ENCODE results near the gene MBD3L4.
"Not testable (repeated sequence)": the region's sequence is repeated elsewhere in the genome, so short reads cannot be mapped to it uniquely, and the experiment has no call there.

MBD3L4 gene

GRCh38 chr19:7051421-7051820, 11.4 kb upstream of the MBD3L4 start:
- in situ Hi-C loops (cut with MboI; ENCODE audit: low sequenced_read_pairs) = not testable (repeated sequence)

- in situ Hi-C loops (cut with MboI; ENCODE audit: low sequenced_read_pairs) = not testable (repeated sequence)
Observed at GRCh38 chr19:7049021-7049420, 9.0 kb upstream of the MBD3L4 start, which contains the start of gene MBD3L2. MBD3L2 (plus strand) TSS chr19:7049321; CDS start chr19:7049374, 53 bp downstream.

GRCh38 chr19:7041563-7041962, 1.6 kb upstream of the MBD3L4 start:
- in situ Hi-C loops (cut with MboI; ENCODE audit: low sequenced_read_pairs) = not testable (repeated sequence)

GRCh38 chr19:7030278-7030677, 9.7 kb downstream of the MBD3L4 start, which contains the start of gene MBD3L5:
MBD3L5 (plus strand) TSS chr19:7030578; CDS start chr19:7030612, 34 bp downstream.
- in situ Hi-C loops (cut with MboI; ENCODE audit: low sequenced_read_pairs) = not testable (repeated sequence)

- in situ Hi-C loops (cut with MboI; ENCODE audit: low sequenced_read_pairs) = not testable (repeated sequence)
Observed at GRCh38 chr19:7028790-7029189, 11.2 kb downstream of the MBD3L4 start.

GRCh38 chr19:7021331-7021730, 18.6 kb downstream of the MBD3L4 start, which contains the start of gene MBD3L2B:
MBD3L2B (minus strand) TSS chr19:7021431; CDS start chr19:7021397, 34 bp downstream.
- in situ Hi-C loops (cut with MboI; ENCODE audit: low sequenced_read_pairs) = not testable (repeated sequence)

GRCh38 chr19:7018828-7019227, 21.2 kb downstream of the MBD3L4 start:
- in situ Hi-C loops (cut with MboI; ENCODE audit: low sequenced_read_pairs) = no loop called here

GRCh38 chr19:7013678-7014077, 26.3 kb downstream of the MBD3L4 start:
- in situ Hi-C loops (cut with MboI; ENCODE audit: low sequenced_read_pairs) = no loop called here

GRCh38 chr19:7010722-7011593, 29.0 kb downstream of the MBD3L4 start:
- in situ Hi-C loops (cut with MboI; ENCODE audit: low sequenced_read_pairs) = no loop called here

- in situ Hi-C loops (cut with MboI; ENCODE audit: low sequenced_read_pairs) = loop anchor here (10.0 kb wide), 1 partner anchor 67 kb away; no protein-coding TSS in a partner anchor
Observed at GRCh38 chr19:7007859-7008258, 32.1 kb downstream of the MBD3L4 start.

- in situ Hi-C loops (cut with MboI; ENCODE audit: low sequenced_read_pairs) = loop anchor here (10.0 kb wide), 1 partner anchor 69 kb away; no protein-coding TSS in a partner anchor
Observed at GRCh38 chr19:7006135-7006704, 33.8 kb downstream of the MBD3L4 start.

- in situ Hi-C loops (cut with MboI; ENCODE audit: low sequenced_read_pairs) = loop anchor here (10.0 kb wide), 1 partner anchor 70 kb away; no protein-coding TSS in a partner anchor
Observed at GRCh38 chr19:7004313-7004931, 35.6 kb downstream of the MBD3L4 start.

- in situ Hi-C loops (cut with MboI; ENCODE audit: low sequenced_read_pairs) = loop anchor here (10.0 kb wide), 1 partner anchor 74 kb away; no protein-coding TSS in a partner anchor
Observed at GRCh38 chr19:7000816-7001215, 39.2 kb downstream of the MBD3L4 start.

GRCh38 chr19:7000333-7000732, 39.6 kb downstream of the MBD3L4 start:
- in situ Hi-C loops (cut with MboI; ENCODE audit: low sequenced_read_pairs) = loop anchor here (10.0 kb wide), 1 partner anchor 74 kb away; no protein-coding TSS in a partner anchor

GRCh38 chr19:6999933-7000332, 40.0 kb downstream of the MBD3L4 start:
- in situ Hi-C loops (cut with MboI; ENCODE audit: low sequenced_read_pairs) = loop anchor here (10.0 kb wide), 1 partner anchor 75 kb away; no protein-coding TSS in a partner anchor

- in situ Hi-C loops (cut with MboI; ENCODE audit: low sequenced_read_pairs) = no loop called here
Observed at GRCh38 chr19:6997679-6998445, 42.1 kb downstream of the MBD3L4 start.

GRCh38 chr19:6996810-6997209, 43.2 kb downstream of the MBD3L4 start:
- in situ Hi-C loops (cut with MboI; ENCODE audit: low sequenced_read_pairs) = no loop called here

GRCh38 chr19:6995054-6995453, 44.9 kb downstream of the MBD3L4 start:
- in situ Hi-C loops (cut with MboI; ENCODE audit: low sequenced_read_pairs) = no loop called here

- in situ Hi-C loops (cut with MboI; ENCODE audit: low sequenced_read_pairs) = no loop called here
Observed at GRCh38 chr19:6988257-6988656, 51.7 kb downstream of the MBD3L4 start.

- in situ Hi-C loops (cut with MboI; ENCODE audit: low sequenced_read_pairs) = no loop called here
Observed at GRCh38 chr19:6987850-6988249, 52.1 kb downstream of the MBD3L4 start.

Data from HL-60/S4 treated with phorbol 12-myristate 13-acetate at 8.2 ng/mL for 4 days and 3 days (cell line).